Eye (tissue), 1 donor: ENCODE data around the gene FOXJ3.
A peak's percentile ranks its signal among the peaks of the same experiment; 100 is the strongest.

Source experiments
- DNase-seq: peaks from one replicate; pipeline ENCODE4 v3.0.0-alpha.2; 2015

Gene FOXJ3

DNA sequence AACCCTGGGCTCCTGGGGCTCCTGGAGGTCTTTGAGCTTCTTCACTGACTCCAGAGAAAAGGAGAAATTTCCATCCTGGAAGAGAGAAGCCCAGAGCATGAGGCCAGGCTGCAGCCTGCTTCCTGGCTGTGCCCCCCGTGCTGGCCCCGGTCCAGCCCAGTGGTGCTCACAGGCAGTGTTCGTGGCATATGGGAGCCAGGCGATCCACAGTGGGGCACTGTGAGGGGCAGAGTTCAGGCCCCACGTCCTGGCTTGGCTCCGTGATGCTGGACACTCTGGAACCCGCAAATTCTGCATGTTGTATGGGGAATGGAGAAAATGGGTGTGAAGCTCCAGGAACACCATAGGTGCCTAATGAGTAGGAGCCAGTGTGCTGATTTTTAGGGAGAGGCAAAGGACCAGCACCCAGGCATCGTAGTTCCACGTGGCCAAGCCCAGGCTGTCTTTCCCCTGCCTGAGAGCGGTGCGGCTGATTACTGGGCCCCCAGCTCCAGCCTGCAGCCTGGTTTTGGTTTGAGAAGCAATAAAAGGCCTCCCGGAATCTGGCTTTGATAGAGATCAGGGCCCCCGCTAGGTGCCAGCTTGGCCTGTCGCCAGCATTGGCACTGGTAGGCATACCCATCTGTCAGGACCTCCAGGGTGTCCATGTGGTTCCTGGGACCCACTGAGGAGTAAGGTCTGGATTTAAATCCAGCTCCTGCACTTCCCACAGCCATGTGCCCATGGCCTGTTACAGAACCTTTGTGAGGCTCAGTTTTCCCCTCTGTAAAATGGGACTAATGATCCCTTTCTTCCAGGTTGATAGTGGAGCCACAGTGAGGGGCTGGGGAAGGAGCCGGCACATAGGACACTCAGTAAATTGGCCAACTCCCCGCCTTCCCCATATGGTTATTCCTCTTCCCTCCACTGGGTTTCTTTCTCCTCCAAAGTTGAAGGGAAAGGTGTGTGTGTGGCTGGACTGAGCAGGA, 171.2 kb downstream of the FOXJ3 start:
- no peak for DNase-seq

DNA sequence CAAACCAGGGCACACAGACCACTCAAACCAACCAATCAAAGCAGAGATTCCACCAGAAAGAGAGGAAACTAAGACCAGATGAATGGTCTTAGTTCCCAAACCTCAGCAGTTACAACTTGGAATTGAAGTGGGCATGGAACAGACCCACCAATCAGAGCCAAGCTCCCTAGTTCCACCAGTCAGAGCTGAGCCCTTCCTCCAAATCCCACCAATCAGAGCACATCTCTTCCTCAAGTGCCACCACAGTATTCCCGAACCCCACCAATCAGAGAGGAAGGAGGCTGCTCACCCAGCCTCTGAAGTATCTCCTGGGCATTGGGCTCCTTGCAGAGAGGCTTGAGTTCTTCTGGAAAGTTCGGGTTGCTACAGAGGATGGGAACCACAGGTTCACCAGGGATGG, 171.9 kb downstream of the FOXJ3 start:
- no peak for DNase-seq

DNA sequence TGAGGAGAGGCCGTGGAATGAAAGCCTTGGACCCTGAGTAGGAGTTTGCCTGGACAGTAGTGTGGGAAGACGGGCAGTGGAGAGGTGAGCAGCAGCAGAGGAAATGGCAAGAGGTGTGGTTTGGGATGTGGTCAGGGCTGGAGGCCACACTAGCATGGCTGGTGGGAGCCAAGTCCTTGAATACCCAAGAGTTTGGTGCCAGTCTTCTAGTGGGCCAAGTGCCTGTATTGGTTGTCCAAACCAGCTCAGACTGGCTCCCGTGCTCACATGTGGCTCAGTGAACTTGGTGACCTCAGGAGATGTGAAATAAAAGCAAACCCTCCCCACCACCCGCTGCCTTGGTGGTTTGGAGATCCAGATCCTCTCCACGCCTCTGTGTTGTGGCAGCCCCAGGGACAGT, 172.9 kb downstream of the FOXJ3 start:
- DNase-seq = no peak

DNA sequence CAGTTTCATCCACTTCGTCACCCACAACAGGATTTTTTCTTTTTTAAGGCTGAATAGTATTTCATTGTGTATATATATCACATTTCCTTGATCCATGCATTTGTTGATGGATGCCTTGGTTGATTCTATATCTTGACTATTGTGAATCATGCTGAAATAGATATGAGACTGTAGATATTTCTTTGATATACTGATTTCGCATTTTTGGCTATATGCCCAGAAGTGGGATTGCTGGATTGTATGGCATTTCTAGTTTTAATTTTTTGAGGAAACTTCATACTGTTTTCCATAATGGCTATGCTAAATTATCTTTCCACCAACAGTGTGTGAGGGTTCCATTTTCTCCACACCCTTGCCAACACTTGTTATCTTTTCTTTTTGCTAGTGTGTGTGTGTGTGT, 176.8 kb downstream of the FOXJ3 start:
- DNase-seq = no peak

DNA sequence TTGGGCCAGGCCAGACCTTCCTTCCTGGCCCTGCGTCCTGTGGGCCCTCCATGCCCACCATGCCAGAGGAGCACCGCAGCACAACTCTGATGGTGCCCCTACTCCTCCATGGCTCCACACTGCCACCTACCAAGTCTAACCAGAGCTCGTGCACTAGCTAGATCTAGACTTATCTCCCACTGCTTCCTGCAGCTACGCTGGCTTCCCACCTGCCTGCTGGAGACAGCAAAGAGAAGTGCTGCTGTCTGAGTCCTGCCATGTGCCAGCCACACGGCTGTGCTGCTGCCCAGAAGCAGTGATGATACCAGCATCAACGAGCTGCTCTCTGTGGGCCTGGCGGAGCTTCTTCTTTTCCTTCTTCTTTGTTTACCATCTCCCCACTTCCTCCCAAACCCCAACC, 177.4 kb downstream of the FOXJ3 start:
- DNase-seq = no peak

DNA sequence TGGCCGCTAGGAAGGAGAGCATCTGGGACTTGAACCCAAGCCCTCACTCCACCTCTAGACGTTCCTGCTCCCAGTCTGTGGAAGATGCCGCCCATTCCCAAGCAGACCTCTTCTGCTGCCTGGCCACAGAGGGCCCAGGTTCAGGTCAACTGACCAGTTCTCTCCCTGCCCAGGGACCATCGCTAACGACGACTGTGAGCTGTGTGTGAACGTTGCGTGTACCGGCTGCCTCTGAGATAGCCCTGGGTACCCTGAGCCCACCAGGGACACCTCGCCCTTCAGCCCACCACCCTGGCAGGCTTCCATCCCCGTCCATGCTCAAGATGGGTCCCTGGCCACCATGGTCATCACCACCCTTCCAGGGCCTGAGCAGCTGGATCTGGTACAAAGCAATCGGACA, 179.7 kb downstream of the FOXJ3 start:
- no peak for DNase-seq

DNA sequence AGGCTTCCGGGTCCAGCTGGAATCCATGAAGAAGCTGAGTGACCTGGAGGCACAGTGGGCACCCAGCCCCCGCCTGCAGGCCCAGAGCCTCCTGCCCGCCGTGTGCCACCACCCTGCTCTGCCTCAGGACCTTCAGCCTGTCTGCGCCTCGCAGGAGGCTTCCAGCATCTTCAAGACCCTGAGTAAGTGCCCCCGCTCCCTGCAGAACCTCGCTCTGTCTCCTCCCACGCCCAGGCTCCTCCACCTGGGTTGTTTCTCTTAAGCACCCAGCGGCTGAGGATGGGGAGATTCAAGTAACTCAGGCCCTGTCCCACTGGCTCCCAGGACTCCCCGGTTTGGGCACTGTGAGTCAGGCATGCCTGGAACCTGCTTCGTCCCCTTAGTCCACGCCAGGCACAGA, 180.3 kb downstream of the FOXJ3 start:
- no peak for DNase-seq

DNA sequence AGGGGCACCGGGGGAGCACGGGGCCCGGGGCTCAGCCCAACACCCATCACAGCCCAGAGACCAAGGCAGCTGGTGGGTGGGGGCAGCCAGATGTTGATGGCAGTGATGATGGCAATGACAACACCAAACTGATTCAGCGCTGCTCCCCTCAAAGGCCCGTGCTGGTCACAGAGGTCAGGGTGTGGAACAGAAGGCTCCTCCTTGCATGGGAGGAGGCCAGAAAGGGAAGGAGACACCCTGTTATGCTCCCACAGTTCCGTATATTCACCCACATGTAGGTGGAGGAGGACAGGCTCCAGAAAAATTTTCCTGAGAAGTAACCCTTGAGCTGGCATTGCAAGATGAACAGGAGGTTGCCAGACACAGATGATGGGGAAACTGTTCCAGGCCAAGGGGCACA, 181.4 kb downstream of the FOXJ3 start:
- DNase-seq = no peak

DNA sequence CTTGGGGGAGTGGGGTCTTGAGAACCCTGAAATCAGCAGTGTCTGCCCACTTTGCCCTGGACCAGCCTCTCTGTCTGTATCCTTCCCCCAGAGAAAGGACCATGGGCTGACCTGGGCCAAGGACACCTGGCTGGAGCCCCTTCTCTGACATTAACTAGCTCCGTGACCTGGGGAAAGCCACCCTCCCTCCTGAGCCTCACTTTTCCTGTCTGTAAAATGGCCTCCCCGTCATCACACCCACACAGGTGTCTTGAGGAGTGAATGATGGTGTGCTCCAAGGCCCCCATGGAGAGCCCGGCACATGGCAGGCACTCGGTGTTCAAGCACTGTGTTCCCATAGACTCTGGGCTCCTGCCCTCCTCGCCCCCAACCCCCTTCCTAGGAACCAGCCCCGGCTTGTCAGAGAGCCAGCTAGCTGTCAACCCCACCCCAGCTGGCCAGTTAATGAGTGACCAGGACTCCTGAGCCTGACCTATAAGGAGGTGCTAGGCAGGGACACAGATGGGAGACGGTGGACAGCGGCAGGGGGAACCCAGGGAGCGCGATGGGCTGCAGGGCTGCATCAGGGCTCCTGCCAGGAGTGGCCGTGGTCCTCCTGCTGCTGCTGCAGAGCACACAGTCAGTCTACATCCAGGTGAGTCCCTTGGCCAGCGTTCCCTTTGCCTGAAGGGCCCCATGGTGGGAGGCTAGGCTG, 182.0 kb downstream of the FOXJ3 start, which contains the start of gene GUCA2B:
TSS of gene GUCA2B (plus strand) at position 504 of the 694 bp plus-strand sequence. CDS start at position 545, 41 bp downstream.
- no peak for DNase-seq

DNA sequence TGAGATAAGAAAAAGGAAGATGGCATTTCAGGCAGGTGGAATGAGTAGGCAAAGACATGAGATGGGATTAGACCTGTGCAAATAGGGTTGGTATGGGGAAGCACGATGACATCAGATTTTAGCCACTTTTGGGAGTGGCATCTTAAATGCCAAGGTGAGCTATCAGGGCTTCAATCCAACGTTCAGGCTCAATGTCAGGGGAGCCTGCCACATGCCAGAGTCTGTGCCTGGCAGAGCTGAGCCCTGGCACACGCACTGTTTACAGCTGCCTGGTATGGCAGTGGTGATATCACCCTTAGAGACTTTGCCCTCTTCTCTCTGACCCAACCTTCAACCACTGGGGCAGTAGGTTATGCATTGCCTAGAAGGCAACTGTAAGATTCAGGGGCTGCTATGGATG, 182.9 kb downstream of the FOXJ3 start:
- DNase-seq = no peak

DNA sequence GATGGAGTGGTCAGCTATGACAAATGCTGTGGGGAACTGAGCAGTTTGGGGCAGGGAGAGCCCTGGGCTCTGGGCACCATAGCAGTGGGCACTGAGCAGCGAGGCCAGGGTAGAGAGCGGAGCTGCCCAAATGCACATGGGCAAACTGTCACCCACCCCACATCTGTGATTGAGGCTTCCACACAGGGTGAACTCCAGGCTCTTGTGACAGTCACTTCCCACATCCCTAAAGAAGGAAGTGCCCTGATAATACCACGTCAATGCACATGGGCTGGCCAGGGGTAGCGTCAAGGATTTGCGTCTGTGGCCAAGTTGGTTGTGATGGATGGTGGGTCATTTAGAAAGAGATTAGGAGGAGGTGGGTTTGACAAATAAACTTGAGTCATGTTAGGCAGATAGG, 184.4 kb downstream of the FOXJ3 start:
- no peak for DNase-seq

DNA sequence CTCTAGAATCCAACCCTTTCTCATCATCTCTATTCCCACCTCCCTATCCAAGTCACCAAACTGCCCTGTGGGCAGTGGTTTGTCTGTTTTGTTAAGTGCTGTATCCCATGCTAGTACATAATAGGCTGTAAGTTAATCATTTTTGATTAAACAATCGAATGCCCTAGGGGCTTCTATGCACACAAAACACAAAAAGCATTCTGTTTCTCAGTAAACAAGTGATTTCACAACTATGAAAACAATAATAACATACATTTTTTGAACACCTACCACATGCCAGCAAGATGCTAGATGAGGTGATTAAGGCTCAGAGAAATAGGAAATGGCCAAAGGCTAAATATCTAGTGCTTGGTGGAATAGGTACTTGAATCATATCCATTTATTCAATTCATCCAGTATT, 186.9 kb downstream of the FOXJ3 start:
- no peak for DNase-seq

DNA sequence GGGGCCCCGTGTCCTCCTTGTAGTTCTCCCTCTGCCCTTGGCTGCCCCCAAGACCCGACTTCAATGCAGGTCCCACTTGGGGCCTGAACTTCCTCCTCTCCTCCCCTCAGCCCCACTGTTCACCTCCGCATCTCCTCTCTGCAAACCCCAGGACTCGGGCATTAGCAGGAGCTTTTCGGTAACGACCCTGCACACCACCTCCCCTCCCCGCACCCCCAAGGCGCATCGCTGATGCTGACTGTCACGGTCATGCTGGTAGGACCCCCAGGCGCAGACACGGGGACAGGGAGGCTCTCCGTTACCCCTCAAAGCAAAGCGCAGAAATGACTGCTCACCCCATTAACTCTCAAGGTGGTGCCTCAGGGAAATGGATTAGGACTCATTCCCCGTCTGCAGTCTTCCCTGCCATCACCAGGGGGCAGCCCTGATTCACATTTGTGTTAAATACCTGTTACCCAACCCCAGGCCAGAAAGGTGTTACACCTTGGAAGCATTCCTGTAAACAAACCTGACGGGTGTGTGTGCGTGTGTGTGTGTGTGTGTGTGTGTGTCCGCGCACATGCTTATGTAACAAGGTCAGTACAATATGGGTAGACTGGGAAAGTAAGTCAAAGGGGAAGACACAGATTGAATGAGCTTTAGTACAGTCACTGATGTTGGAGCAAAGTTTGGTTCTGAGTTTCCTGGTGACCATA, 188.3 kb downstream of the FOXJ3 start:
- peak; percentile 79 for DNase-seq

DNA sequence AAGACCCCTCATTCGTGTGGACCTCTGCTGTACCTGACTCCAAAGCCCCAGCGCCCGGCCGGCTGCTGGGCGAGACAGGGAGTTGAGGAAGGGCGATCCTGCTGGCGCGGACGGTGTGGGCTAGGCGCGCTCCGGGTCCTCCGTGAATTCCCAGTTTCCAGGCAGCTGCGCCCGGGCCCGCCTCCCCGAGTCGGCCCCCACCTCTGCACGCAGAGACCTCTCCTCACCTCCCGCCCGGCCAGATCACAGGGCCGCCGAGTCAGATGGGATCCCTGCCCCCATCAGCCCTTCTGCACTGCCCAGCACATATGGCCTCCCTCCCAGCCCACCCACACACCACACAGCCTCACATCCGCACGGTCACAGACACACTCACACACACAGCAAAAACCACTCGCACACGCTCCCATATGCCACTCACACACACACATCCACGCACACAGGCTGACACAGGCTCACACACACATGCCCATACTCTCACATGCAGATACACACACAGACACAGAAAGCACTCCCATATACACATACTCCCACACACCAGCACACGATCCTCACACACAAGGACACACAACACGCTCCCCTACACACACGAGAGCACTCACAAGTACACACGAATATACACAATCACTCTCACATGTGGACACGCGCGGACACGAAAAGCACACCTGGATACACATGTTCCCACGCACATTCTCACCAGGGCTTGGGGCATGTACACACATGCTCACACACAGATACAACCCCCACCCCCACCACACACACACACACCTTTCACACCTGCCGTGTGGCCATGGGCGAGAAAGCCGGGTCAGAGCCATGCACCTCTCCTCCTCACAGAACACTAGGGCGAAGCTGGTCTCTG, 189.0 kb downstream of the FOXJ3 start:
- no peak for DNase-seq

DNA sequence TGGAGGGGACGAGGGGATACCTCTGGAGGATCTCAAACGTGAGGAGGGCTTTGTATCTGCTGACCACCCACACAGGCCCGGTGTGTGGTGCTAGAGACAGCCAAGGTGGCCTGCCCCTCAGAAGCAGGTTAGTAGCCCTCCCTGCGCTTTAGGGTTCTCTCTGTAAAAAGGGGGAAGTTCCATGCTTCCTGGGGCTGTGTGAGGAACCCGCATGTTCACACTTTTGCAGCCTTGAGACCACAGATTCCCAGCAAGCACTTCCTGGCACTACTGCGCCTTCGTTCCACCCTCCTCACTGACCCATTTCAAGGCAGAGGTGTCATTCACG, 189.7 kb downstream of the FOXJ3 start:
- DNase-seq = no peak

DNA sequence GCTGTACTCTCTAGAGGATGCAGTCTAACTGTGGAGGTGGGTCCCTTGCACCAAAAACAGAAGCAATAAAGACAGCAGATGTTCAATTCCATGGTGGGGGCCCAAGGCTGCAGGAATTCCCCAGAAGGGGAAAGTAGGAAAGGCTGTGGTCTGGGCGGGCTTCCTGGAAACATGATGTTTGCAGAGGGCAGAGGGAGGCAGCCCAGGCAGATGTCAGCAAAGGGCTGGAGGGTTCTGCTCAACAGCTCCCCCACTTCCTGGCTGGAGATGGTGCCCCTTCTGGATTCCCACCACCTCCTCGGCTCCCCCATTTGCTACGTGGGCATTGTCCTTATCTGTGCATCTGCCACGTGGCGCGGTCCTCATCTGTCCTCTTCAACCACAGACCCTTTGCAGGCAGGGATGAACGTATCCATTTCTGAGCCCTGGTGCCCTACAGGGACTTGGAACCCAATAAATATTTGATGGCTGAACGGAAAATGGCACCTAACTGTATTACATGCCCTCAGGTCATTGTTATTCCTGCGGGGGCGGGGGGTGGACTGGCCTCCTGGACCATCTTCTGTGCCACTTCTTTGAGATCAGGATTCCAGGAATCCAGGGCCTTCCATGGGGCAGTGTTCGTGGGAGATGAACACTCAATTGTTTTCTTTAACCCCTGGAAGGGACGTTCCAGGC, 190.2 kb downstream of the FOXJ3 start:
- DNase-seq = no peak

DNA sequence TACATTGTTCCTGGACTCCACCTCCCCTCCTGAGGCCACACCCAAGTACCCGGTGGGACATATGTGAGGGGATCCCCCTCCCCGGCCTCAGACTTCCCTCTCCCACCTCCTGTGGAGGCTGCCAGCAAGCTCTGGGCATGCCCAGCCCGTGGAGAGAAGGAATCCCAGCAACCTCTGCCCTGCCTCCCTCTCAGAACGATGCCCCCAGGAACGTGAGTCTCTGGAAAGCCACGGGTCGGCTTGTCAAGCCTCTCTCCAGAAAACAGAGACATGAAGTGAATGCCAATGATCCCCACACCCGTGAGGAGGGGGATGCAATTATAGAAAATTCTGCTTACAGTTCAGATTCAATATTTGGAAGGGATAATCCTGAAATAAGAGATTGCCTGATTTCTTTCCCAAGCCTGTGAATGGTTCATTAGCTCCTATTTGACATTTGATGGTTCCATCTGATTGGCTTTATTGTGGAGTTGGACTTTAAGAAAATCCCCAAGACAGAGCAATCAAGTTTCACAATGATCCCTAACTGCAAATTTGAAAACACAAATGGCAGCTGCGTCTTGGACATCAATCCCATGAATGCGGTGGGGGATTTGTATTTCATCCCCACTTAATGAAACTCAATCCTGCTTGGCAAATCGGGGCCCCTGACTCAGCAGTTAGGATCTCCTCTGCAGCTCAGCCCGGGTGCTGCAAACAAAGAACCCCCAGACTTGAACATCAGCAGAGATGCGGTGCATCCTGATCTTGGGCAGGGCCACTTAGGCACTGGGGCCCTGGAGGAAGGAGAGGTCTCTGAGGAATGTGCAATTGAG, 190.9 kb downstream of the FOXJ3 start:
- DNase-seq = peak; percentile 32

DNA sequence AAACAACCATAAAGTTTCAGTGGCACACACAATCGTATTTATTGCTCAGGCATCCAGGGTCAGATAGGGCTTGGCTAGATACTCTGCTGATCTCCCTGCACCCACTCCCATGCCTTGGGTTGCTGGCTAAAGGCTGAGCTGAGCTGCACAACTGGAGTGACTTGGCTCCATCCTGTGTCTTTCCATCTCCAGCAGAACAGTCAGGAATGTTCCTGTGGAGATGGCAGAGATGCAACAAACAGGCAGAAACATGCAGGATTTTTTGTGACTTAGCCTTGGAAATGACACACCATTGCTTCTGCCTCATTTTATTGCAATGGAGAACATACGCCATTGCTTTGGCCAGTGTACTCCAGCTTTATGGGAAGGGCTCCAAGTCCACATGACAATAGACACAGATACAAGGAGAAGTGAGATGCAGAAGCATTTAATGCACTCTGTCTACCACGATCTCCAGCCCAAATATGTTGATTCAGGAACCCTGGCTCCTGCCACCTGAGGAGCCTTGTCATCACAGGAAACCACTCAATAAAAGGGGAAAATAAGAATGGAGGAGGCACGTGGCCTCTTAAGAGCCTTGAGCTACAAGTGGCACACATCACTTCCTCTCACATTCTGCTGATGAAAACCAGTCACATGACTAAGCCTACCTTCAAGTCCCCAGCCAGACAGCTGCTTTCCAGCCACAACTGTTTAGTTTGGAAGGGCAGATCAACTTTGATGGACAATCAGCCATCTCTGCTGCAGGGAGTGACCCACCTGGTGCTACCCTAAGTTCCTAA, 191.9 kb downstream of the FOXJ3 start:
- DNase-seq = no peak

DNA sequence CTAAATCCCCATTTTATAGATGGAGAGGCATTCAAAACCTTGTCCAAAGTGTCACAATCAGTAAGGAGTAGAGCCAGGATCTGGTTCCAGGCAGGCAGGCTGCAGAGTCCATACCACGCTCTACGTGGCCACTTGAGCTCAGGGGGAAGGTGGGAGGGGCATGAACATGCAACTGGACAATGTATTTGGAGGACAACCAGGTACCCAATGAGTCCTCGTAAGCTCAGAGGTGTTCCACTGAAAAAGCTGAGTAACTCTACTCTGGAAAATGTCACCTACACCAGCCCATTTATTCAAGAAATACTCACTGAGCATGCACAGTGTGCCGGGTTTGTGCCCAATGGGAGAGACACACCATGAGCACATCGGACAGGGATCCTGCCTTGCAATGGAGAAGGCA, 193.1 kb downstream of the FOXJ3 start:
- no peak for DNase-seq

DNA sequence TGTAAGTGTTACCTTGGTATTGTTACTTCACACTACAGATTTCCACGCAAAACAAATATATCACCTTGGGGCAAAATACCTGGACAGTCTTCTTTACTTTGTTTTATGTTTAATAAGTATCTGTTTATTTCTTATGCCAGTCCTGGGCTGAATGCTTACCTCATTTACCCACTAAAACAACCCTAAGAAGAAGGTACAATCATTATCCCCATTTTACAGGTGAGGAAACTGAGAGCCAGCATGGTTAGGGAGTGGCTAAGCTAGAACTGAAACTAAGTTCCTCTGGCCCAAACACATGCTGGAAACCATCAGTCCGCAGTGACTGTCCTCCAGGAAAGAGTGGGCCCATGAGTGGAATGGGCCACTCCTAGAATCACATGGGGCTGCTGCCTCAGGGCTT, 194.8 kb downstream of the FOXJ3 start:
- DNase-seq = no peak
